ENCODE measurements around the gene DNMT1.
"Not testable (repeated sequence)": the region's sequence is repeated elsewhere in the genome, so short reads cannot be mapped to it uniquely, and the experiment has no call there.

Gene DNMT1

GRCh38 chr19:10180459-10180858 is 14.3 kb downstream of the DNMT1 start:
- DNase-seq: no peak

DNA sequence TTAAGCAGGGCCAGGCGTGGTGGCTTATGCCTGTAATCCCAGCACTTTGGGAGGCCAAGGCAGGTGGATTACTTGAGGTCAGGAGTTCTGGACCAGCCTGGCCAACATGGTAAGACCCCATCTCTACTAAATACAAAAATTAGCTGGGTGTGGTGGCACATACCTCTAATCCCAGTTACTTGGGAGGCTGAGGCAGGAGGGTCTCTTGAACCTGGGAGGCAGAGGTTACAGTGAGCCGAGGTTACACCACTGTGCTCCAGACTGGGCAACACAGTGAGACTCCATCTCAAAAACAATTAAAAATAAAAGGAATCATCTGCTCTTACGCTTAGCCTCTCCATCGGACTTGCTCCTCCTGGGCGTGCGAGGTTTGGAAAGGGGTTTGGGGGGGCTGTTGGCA is 14.7 kb downstream of the DNMT1 start:
- DNase-seq: not testable (repeated sequence)

GRCh38 chr19:10173527-10173926 is 21.2 kb downstream of the DNMT1 start:
- DNase-seq: no peak

- no peak for DNase-seq
These were observed 26.3 kb downstream of the DNMT1 start for GRCh38 chr19:10168386-10168948.

DNA sequence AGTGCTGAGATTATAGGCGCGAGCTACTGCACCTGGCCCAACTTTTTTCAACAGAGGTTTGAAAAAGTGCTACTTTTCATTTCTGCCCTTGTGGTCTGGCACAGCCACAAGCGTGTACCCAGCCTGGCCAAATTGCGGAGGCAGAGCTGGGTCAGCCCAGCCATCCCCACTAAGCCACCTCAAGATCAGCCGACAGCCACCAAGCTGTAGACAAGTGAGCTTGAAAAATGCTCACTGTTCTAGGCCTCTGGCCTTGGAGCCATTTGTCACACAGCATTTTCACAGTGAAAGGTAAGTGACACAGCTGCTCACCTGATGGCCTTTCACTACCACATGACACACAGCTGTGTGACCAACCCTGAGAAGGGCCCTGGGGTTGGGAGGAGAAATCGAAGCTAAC is 27.3 kb downstream of the DNMT1 start:
- no peak for DNase-seq

DNA sequence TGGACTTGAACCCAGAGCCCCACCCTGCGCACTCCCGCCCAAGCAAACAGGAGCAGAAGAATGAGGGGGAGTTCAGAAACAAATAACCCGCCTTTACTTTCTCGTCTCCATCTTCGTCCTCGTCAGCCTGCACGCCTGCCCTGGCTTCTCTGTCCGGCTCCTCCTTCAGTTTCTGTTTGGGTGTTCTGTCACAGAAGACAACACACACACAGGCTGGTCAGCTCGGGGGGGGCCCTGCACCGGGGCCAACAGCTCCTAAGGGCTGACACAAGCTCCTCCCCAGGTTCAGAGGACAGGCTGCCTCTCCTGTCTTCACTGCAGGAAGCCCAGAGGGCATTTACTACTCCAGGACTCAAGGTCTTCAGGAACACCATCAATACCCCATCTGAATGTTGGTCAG is 28.3 kb downstream of the DNMT1 start:
- DNase-seq: not testable (repeated sequence)

DNA sequence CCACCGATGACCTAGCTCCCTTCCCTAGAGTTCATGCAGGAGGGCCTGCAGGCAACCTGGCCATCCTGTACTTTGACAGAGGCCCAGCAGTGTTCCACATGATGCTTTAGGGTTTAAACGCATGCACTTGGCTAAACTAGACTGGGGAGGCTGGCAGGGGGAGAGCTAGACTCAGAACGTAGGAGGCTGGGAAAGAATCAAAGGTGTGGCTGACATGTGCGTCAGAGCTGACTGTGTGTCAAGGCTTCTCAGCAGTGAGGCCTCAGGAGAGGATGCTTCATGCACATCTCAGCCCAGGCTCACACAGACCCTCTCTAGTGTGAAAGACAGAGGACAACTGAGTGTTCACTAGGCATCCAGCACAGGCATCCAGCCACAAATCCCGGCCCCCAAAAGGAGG is 28.7 kb downstream of the DNMT1 start:
- DNase-seq: no peak

- DNase-seq: no peak
These were observed 31.2 kb downstream of the DNMT1 start for GRCh38 chr19:10163536-10163935.

GRCh38 chr19:10159610-10160009 is 35.1 kb downstream of the DNMT1 start:
- no peak for DNase-seq

GRCh38 chr19:10158485-10158884 is 36.3 kb downstream of the DNMT1 start:
- no peak for DNase-seq

GRCh38 chr19:10158071-10158470 is 36.7 kb downstream of the DNMT1 start:
- DNase-seq: no peak

GRCh38 chr19:10155839-10156238 is 38.9 kb downstream of the DNMT1 start:
- peak; percentile 15 for DNase-seq

GRCh38 chr19:10152100-10152499 is 42.7 kb downstream of the DNMT1 start:
- DNase-seq: peak; percentile 12

- DNase-seq: no peak
These were observed 43.2 kb downstream of the DNMT1 start for GRCh38 chr19:10151521-10151920.

DNA sequence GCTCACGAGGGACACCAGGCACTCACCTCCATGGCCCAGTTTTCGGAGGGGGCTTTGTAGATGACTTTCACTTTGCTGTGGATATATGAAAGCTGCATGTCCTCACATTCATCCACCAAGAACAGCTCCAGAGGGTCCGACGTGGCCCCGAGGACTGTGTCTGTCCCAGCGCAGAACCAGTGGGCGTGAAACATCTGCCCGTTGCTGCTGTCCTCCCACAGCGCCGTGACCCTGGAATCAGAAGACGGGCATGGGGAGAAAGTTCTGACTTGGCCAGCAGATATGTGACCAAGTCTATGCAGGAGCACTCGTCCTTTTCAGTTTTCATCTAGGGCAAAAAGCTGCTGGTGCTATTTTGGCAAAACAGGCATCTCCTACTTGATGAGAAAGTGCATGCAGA is 45.3 kb downstream of the DNMT1 start:
- no peak for DNase-seq

DNA sequence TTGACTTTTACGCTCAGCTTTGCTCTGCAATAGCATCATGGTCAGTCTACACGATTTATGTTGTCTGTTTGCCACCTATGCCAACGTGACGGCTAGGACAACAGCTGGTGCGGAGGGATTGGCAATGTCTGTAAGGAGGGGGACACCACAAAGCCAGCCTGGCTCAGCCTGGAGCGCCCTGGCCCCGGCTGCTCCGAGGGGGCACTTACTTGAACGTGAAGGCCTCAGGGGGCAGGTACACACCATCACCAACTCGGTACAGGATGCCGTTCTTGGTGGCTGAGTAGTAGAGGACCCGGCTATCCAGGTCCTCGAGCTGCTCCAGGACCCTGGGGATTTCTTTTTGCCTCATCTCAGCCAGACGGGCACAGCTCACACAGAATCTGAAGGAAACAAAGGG is 48.6 kb downstream of the DNMT1 start:
- no peak for DNase-seq

GRCh38 chr19:10145031-10145430 is 49.7 kb downstream of the DNMT1 start:
- no peak for DNase-seq

DNA sequence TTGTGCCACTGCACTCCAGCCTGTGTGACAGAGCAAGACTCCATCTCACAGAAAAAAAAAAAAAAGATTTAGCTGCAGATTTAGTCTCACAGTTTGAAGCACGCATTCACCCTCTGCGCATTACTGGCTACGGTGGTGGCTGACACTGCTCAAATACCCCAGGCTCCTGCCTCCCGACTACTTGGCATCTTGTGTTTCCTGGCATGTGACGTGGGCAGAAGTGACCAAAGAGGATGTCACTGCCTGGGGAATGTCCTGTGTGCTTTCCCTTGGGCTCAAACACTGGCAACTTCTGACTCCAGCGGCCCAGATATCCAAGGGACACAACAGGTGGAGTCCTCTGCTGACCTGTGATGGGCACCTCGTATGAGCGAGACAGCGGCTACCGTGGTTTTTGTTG is 50.4 kb downstream of the DNMT1 start:
- DNase-seq: no peak

- DNase-seq: no peak
These were observed 51.1 kb downstream of the DNMT1 start for GRCh38 chr19:10143681-10144080.

DNA sequence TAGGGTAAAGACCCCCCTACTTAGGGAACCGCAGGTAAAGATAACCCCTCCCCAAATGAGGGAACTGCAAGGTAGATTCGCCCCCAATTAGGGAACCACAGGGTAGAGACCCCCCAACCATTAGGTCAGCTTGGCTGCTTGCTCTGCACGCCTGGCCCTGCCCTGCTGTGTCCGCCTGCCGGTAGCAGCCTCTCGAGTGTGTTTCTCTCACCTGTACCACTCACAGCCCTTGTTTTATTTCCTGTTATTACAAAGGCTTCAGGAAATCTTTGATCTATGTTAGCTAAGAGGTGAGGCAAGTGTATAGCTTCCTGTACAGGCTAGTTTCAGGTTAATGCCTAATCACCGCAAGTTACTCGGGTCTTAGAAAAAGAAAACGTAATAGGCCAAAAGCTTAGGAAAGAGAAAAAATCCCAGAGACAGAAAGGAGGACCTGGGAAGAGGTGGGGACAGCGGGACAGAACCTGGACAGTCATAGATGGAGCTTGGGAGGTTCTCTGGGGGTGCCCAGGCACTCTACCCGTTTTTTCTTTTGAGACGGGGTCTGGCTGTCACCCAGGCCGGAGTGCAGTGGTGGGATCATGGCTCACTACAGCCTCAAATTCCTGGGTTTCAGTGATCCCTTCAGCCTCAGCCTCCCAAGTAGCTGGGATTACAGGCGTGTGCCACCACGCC is 51.9 kb downstream of the DNMT1 start:
- peak; percentile 41 for DNase-seq

DNA sequence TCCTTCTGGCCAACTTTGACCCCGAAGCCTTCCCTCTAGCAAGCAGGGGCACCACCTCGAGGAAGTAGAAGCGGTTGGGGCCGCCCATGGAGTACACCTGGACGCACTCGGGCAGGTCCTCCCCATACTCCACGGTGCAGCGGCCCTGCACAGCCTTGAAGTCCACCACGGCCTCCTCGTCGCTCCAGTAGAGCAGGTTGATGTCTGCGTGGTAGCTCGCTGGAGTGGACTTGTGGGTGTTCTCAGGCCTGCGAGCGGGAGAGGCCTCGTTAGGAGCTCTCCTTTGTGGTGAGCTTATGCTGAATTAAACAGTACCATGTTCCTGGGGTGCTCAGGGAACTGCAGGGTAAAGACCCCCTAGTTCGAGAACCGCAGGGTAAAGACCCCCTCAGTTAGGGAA is 52.8 kb downstream of the DNMT1 start:
- DNase-seq: no peak

DNA sequence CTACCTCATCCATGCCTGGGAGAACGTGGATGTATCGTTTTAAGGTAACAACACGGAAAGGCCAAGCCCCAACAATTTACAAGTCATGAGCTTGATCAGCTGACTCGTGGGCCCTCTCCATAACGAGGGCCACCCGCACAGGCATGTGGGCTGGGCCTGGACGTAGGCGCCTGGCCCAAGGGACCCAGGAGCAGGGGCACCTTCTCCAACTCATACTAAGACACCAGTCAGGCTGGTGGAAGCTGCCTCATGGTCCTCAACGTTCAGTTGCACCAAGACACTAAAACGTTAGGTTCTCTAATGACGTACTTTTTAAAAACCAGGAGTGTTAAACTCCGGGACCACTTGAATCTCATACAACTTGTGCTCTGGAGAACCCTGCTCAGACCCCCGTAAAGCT is 53.3 kb downstream of the DNMT1 start:
- no peak for DNase-seq

- DNase-seq: no peak
These were observed 54.8 kb downstream of the DNMT1 start for GRCh38 chr19:10139952-10140351.

- no peak for DNase-seq
These were observed 55.6 kb downstream of the DNMT1 start for GRCh38 chr19:10138879-10139795.
